HL-60 (cell line): ENCODE data around the gene CCL14.
"Not testable (repeated sequence)": the region's sequence is repeated elsewhere in the genome, so short reads cannot be mapped to it uniquely, and the experiment has no call there.

Source experiments
- DNase-seq, 2 experiments: peaks; one replicate each; pipeline ENCODE4 v3.0.0-alpha.2; 2010 to 2020; ENCODE audit warnings: low read depth in 1 of 2, low spot score in 1 of 2
- H3K27ac ChIP-seq: fragments of 250-450 bp; sonication (Bioruptor Pico); replicated peaks from 2 replicates; pipeline ENCODE4 v1.5.1; 2020; ENCODE audit warnings: mild to moderate bottlenecking, moderate library complexity
- H3K27me3 ChIP-seq: fragments of 250-450 bp; sonication (Bioruptor Pico); 2 replicates; pipeline ENCODE4 v1.5.1; 2021; ENCODE audit warnings: mild to moderate bottlenecking, moderate library complexity; ENCODE audit not compliant: insufficient read depth, poor library complexity, severe bottlenecking
- H3K4me3 ChIP-seq: replicated peaks from 2 replicates; pipeline ENCODE4 v1.5.1; 2011; ENCODE audit warnings: mild to moderate bottlenecking, control low read depth, low read length; ENCODE audit not compliant: insufficient read depth
- GABPA ChIP-seq: IDR thresholded peaks from 2 replicates; pipeline ENCODE4 v1.6.1; 2012; ENCODE audit warnings: low read depth
- POLR2AphosphoS5 ChIP-seq: IDR thresholded peaks from 2 replicates; pipeline ENCODE4 v1.6.1; 2012; ENCODE audit warnings: low read depth
- SPI1 ChIP-seq: IDR thresholded peaks from 2 replicates; pipeline ENCODE4 v1.6.1; 2012; ENCODE audit warnings: low read depth, mild to moderate bottlenecking, borderline replicate concordance
- TF ChIP-seq, protein P1 (sequence below): IDR thresholded peaks from 2 replicates; pipeline ENCODE4 v1.6.1; 2012; ENCODE audit warnings: low read depth; ENCODE audit not compliant: insufficient replicate concordance
- TF ChIP-seq, protein P2 (sequence below): IDR thresholded peaks from one replicate; pipeline ENCODE4 v1.5.1; 2011; ENCODE audit warnings: low read length, control low read depth, inconsistent platforms; ENCODE audit not compliant: insufficient read depth

The CCL14 gene

DNA sequence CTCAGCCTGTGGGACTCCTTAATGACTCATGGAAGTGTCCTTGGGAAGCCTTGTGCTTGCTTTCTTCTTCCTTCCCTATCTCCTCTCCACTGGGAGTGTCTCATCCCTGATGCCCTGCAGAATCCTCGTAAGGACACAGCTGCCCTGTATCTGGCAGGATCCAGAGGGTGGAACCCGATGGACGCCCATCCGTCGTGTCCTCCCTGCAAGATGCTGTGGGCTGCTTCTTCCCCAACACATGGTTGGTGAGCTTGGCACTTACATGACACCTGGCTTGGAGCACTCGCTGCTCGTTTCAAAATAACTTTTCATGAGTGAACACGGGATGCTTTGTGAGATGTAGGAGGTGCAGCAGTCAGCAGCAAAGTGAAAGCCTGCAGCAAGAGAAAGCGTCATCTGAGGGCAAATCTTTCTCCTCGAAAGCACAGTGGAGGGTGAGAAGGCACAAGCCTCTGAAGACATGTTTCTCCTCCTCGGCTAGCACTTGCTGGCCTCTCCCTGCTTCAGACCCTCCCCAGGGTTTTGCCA is 11.6 kb upstream of the CCL14 start:
- Histone ChIP-seq H3K27me3 (no peaks in the 10 kb centered on the region), H3K4me3 (no peak overlapping the region), H3K27ac (no peak overlapping the region)
- TF ChIP-seq POLR2AphosphoS5 (no peak), SPI1 (no peak), GABPA (no peak)
- TF ChIP-seq, protein P1, sequence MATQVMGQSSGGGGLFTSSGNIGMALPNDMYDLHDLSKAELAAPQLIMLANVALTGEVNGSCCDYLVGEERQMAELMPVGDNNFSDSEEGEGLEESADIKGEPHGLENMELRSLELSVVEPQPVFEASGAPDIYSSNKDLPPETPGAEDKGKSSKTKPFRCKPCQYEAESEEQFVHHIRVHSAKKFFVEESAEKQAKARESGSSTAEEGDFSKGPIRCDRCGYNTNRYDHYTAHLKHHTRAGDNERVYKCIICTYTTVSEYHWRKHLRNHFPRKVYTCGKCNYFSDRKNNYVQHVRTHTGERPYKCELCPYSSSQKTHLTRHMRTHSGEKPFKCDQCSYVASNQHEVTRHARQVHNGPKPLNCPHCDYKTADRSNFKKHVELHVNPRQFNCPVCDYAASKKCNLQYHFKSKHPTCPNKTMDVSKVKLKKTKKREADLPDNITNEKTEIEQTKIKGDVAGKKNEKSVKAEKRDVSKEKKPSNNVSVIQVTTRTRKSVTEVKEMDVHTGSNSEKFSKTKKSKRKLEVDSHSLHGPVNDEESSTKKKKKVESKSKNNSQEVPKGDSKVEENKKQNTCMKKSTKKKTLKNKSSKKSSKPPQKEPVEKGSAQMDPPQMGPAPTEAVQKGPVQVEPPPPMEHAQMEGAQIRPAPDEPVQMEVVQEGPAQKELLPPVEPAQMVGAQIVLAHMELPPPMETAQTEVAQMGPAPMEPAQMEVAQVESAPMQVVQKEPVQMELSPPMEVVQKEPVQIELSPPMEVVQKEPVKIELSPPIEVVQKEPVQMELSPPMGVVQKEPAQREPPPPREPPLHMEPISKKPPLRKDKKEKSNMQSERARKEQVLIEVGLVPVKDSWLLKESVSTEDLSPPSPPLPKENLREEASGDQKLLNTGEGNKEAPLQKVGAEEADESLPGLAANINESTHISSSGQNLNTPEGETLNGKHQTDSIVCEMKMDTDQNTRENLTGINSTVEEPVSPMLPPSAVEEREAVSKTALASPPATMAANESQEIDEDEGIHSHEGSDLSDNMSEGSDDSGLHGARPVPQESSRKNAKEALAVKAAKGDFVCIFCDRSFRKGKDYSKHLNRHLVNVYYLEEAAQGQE: no peak
- TF ChIP-seq, protein P2, sequence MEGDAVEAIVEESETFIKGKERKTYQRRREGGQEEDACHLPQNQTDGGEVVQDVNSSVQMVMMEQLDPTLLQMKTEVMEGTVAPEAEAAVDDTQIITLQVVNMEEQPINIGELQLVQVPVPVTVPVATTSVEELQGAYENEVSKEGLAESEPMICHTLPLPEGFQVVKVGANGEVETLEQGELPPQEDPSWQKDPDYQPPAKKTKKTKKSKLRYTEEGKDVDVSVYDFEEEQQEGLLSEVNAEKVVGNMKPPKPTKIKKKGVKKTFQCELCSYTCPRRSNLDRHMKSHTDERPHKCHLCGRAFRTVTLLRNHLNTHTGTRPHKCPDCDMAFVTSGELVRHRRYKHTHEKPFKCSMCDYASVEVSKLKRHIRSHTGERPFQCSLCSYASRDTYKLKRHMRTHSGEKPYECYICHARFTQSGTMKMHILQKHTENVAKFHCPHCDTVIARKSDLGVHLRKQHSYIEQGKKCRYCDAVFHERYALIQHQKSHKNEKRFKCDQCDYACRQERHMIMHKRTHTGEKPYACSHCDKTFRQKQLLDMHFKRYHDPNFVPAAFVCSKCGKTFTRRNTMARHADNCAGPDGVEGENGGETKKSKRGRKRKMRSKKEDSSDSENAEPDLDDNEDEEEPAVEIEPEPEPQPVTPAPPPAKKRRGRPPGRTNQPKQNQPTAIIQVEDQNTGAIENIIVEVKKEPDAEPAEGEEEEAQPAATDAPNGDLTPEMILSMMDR: no peak
- DNase-seq: no peak

DNA sequence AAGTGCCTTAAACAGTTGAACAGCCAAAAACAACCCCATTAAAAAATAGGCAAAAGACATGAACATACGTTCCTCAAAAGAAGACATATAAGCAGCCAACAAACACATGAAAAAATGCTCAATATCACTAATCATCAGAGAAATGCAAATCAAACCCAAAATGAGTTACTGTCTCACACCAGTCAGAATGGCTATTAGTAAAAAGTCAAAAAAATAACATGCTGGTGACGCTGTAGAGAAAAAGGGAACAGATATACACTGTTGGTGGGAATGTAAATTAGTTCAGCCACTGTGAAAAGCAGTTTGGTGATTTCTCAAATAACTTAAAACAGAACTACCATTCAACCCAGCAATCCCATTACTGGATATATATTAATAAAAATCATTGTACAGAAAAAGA is 8.8 kb upstream of the CCL14 start:
- H3K27ac ChIP-seq, H3K4me3 ChIP-seq, DNase-seq, H3K27me3 ChIP-seq: not testable (repeated sequence)

DNA sequence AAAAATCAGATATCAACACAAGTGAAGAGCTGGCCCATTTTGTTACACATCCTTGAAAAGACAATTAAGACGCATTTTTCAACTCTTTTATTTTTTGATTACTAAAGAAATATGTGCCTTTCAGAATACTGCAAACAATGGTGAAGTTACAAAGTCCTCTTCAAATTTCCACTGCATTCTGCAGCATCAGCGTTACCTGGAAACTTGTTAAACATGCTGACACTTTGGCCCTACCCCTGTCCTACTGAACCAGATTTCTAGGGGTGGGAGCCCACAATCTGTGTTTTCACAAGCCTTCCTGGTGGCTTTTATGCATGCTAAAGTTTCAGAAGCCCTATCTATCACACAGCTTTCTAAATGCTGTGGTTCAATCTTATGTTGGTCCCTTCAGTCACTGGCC is 4.5 kb upstream of the CCL14 start:
- Histone ChIP-seq H3K27me3 (no peaks in the 10 kb centered on the region), H3K4me3 (no peak overlapping the region), H3K27ac (no peak overlapping the region)
- TF ChIP-seq POLR2AphosphoS5 (no peak), SPI1 (no peak)
- TF ChIP-seq, protein P1: no peak
- DNase-seq: no peak

DNA sequence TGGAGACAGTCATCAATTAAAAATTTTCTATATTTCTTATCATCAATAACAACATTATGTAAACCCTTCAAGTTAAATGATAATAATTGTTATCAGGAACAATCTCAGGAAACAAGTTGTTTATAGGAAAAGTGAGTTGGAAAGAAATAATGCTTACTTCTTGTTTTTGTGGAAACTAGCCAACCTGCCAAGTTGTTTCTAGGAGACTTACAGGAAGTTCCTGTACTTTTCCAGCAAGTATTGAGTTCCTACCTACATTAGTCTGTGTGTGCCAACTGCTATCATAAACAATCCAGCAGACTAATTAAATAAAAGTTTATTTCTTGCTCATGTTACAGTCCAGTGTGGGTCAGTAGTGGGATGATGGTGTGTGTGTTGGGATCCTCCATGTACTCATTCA is 1.6 kb upstream of the CCL14 start:
- H3K27ac ChIP-seq: no peak overlapping the region
- no peak overlapping the region for H3K4me3 ChIP-seq
- H3K27me3 ChIP-seq: no peaks in the 10 kb centered on the region
- TF ChIP-seq GABPA (no peak), SPI1 (no peak), POLR2AphosphoS5 (no peak)
- TF ChIP-seq, protein P2: no peak
- TF ChIP-seq, protein P1: no peak
- DNase-seq: no peak
